ENCODE results near the gene KRT34. TPM values are rescaled to one million over a fixed set of nuclear protein-coding genes. Genes with fewer than 3 reads are reported as not detected.
"Not testable (repeated sequence)": the region's sequence is repeated elsewhere in the genome, so short reads cannot be mapped to it uniquely, and the experiment has no call there.

Gene KRT34
- total RNA-seq, 1 donor from 2014 or later = 0.74 TPM

GRCh38 chr17:41395611-41396010 lies 13.5 kb upstream of the KRT34 start:
- Histone ChIP-seq H3K4me1 (peaks cover 26% of the 10 kb centered on the region), H3K36me3 (no peaks in the 10 kb centered on the region), H3K9me3 (no peaks in the 10 kb centered on the region), H3K4me3 (no peak overlapping the region), H3K27me3 (no peaks in the 10 kb centered on the region), H3K27ac (no peak overlapping the region)
- TF ChIP-seq POLR2A (IDR thresholded peaks at IDR 0.05) (no peak), POLR2AphosphoS5 (IDR thresholded peaks at IDR 0.05; ENCODE audit: insufficient read depth in 1 of 2, low read depth in 1 of 2) (no peak), CTCF (IDR thresholded peaks at IDR 0.05) (no peak)
- DNase-seq (ENCODE audit: extremely low spot score in 2 of 2) = no peak
- intact Hi-C loops (cut with DNase I) = no loop called here

GRCh38 chr17:41395044-41395443 lies 12.9 kb upstream of the KRT34 start:
- H3K9me3 ChIP-seq; H3K27me3 ChIP-seq; H3K27ac ChIP-seq; intact Hi-C loops (cut with DNase I); H3K36me3 ChIP-seq; DNase-seq (ENCODE audit: extremely low spot score in 2 of 2); H3K4me3 ChIP-seq: not testable (repeated sequence)
- peaks cover 26% of the 10 kb centered on the region for H3K4me1 ChIP-seq

GRCh38 chr17:41394254-41394996 lies 12.3 kb upstream of the KRT34 start:
- TF ChIP-seq POLR2A (IDR thresholded peaks at IDR 0.05) (no peak), POLR2AphosphoS5 (IDR thresholded peaks at IDR 0.05; ENCODE audit: insufficient read depth in 1 of 2, low read depth in 1 of 2) (peak; percentile 6 to 19), CTCF (IDR thresholded peaks at IDR 0.05) (no peak)
- Histone ChIP-seq H3K4me3 (no peak overlapping the region), H3K4me1 (peaks cover 22% of the 10 kb centered on the region), H3K9me3 (no peaks in the 10 kb centered on the region), H3K27ac (peak overlapping the region; percentile 51), H3K36me3 (no peaks in the 10 kb centered on the region), H3K27me3 (no peaks in the 10 kb centered on the region)
- no peak for DNase-seq (ENCODE audit: extremely low spot score in 2 of 2)
- intact Hi-C loops (cut with DNase I) = no loop called here

- no peak for DNase-seq (ENCODE audit: extremely low spot score in 2 of 2)
- no peaks in the 10 kb centered on the region for H3K9me3 ChIP-seq
- H3K27ac ChIP-seq = peak overlapping the region; percentile 51
Measured at GRCh38 chr17:41393826-41394225, 11.7 kb upstream of the KRT34 start.

GRCh38 chr17:41393294-41393693 lies 11.2 kb upstream of the KRT34 start:
- TF ChIP-seq POLR2AphosphoS5 (IDR thresholded peaks at IDR 0.05; ENCODE audit: insufficient read depth in 1 of 2, low read depth in 1 of 2) = no peak
- H3K27ac ChIP-seq = peak overlapping the region; percentile 51
- intact Hi-C loops (cut with DNase I) = no loop called here

More at GRCh38 chr17:41393826-41394225, 11.7 kb upstream of the KRT34 start:
- intact Hi-C loops (cut with DNase I) = no loop called here
- Histone ChIP-seq H3K36me3 (no peaks in the 10 kb centered on the region), H3K27me3 (no peaks in the 10 kb centered on the region), H3K4me1 (peaks cover 22% of the 10 kb centered on the region), H3K4me3 (no peak overlapping the region)
- TF ChIP-seq POLR2A (IDR thresholded peaks at IDR 0.05) = no peak
- no peak for TF ChIP-seq CTCF (IDR thresholded peaks at IDR 0.05)
- no peak for TF ChIP-seq POLR2AphosphoS5 (IDR thresholded peaks at IDR 0.05; ENCODE audit: insufficient read depth in 1 of 2, low read depth in 1 of 2)

GRCh38 chr17:41392278-41392677 lies 10.2 kb upstream of the KRT34 start:
- Histone ChIP-seq H3K4me3 (no peak overlapping the region), H3K4me1 (peaks cover 22% of the 10 kb centered on the region), H3K27ac (no peak overlapping the region), H3K36me3 (no peaks in the 10 kb centered on the region), H3K27me3 (no peaks in the 10 kb centered on the region), H3K9me3 (no peaks in the 10 kb centered on the region)
- no peak for DNase-seq (ENCODE audit: extremely low spot score in 2 of 2)
- no peak for TF ChIP-seq POLR2A (IDR thresholded peaks at IDR 0.05)
- no peak for TF ChIP-seq POLR2AphosphoS5 (IDR thresholded peaks at IDR 0.05; ENCODE audit: insufficient read depth in 1 of 2, low read depth in 1 of 2)
- no peak for TF ChIP-seq CTCF (IDR thresholded peaks at IDR 0.05)
- intact Hi-C loops (cut with DNase I) = no loop called here

More at GRCh38 chr17:41393294-41393693, 11.2 kb upstream of the KRT34 start:
- DNase-seq (ENCODE audit: extremely low spot score in 2 of 2) = no peak
- H3K4me1 ChIP-seq = peaks cover 22% of the 10 kb centered on the region
- H3K36me3 ChIP-seq = no peaks in the 10 kb centered on the region
- H3K27me3 ChIP-seq = no peaks in the 10 kb centered on the region
- H3K4me3 ChIP-seq = no peak overlapping the region
- H3K9me3 ChIP-seq = no peaks in the 10 kb centered on the region

Data from vagina (tissue), 2 donors.